Effector memory CD4-positive, alpha-beta T cell (primary cell): ENCODE results near the gene ARID3A.
"Not testable (repeated sequence)": the region's sequence is repeated elsewhere in the genome, so short reads cannot be mapped to it uniquely, and the experiment has no call there.

ENCODE experiments used
- DNase-seq, 3 donors: peaks; one replicate each; pipeline ENCODE4 v3.0.0-alpha.2; 2020
- H3K27ac ChIP-seq: 2 replicates; pipeline ENCODE4 v1.7.0; 2013; ENCODE audit warnings: mild to moderate bottlenecking, low read length, moderate library complexity; ENCODE audit not compliant: insufficient read depth, poor library complexity, severe bottlenecking
- H3K27me3 ChIP-seq: replicated peaks from 2 replicates; pipeline ENCODE4 v1.7.0; 2013; ENCODE audit warnings: mild to moderate bottlenecking, low read length; ENCODE audit not compliant: insufficient read depth, control insufficient read depth, poor library complexity, severe bottlenecking
- H3K36me3 ChIP-seq: 2 replicates; pipeline ENCODE4 v1.7.0; 2013; ENCODE audit warnings: mild to moderate bottlenecking, low read length, moderate library complexity; ENCODE audit not compliant: control insufficient read depth, insufficient read depth
- H3K4me1 ChIP-seq: 2 replicates; pipeline ENCODE4 v1.7.0; 2013; ENCODE audit warnings: low read length, mild to moderate bottlenecking; ENCODE audit not compliant: control insufficient read depth, insufficient read depth, poor library complexity, severe bottlenecking
- H3K4me3 ChIP-seq: 2 replicates; pipeline ENCODE4 v1.7.0; 2013; ENCODE audit warnings: low read length, low read depth, mild to moderate bottlenecking; ENCODE audit not compliant: insufficient read depth, poor library complexity, severe bottlenecking
- H3K9me3 ChIP-seq: 2 replicates; pipeline ENCODE4 v1.7.0; 2013; ENCODE audit warnings: mild to moderate bottlenecking, low read length, moderate library complexity; ENCODE audit not compliant: control insufficient read depth

ARID3A gene

DNA sequence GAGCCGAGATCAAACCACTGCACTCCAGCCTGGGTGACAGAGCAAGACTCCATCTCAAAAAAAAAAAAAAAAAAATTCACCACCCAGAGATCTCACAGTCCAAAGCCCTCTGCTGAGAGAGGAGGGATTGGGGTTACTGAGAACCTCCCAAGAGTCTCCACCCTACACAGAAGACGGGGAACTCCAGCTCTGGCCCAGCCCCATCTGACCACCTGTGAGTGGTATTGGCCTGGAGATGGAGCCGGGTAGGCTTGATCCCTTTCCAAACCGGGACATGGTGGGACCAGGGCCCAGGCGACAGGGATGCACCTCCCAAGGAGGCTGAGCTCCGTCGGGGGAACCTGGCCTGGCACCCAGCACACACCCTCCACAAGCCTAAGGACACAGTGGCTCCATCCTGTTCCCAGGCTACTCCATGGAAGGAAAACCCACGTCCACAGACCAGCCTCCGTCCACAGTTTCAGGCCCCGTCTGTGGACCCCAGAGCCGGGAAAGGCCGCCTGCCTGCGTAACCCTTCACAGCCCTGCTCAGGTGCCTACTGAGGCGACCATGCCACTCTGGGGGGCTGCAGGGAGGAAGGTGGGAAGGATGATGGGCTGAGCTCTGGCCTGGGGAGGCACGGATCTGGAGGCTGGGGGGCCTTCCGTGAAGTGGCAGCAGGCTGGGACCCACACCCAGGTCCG is 93.2 kb downstream of the ARID3A start:
- peak overlapping the region; percentile 48 for H3K27ac ChIP-seq
- peaks cover 41% of the 10 kb centered on the region for H3K4me1 ChIP-seq

DNA sequence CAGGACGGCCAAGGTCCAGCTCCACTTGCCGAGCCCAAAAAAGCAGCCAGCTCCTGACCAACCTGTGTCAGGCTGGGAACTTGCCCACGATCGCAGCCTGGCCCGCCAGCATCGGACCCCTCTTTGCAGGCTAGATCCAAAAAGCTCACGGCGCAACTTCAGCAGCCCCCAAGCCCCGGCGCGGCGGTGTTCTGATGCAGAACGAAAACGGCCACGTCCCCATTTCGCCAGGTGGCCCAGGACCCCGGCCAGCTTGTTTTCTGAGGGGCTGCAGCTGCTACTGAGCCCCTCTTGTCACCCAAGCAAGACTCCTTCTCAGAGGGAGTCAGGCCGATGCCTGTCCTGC is 93.8 kb downstream of the ARID3A start:
- Histone ChIP-seq H3K4me1 (peaks cover 41% of the 10 kb centered on the region), H3K9me3 (no peaks in the 10 kb centered on the region), H3K27ac (peak overlapping the region; percentile 95), H3K4me3 (peak overlapping the region; percentile 91), H3K36me3 (peaks cover 13% of the 10 kb centered on the region), H3K27me3 (no peaks in the 10 kb centered on the region)
- no peak for DNase-seq

More for the DNA sequence above, 93.2 kb downstream of the ARID3A start:
- peak overlapping the region; percentile 91 for H3K4me3 ChIP-seq
- H3K36me3 ChIP-seq, result peaks cover 16% of the 10 kb centered on the region
- H3K9me3 ChIP-seq, result no peaks in the 10 kb centered on the region
- no peak for DNase-seq
- H3K27me3 ChIP-seq, result no peaks in the 10 kb centered on the region

DNA sequence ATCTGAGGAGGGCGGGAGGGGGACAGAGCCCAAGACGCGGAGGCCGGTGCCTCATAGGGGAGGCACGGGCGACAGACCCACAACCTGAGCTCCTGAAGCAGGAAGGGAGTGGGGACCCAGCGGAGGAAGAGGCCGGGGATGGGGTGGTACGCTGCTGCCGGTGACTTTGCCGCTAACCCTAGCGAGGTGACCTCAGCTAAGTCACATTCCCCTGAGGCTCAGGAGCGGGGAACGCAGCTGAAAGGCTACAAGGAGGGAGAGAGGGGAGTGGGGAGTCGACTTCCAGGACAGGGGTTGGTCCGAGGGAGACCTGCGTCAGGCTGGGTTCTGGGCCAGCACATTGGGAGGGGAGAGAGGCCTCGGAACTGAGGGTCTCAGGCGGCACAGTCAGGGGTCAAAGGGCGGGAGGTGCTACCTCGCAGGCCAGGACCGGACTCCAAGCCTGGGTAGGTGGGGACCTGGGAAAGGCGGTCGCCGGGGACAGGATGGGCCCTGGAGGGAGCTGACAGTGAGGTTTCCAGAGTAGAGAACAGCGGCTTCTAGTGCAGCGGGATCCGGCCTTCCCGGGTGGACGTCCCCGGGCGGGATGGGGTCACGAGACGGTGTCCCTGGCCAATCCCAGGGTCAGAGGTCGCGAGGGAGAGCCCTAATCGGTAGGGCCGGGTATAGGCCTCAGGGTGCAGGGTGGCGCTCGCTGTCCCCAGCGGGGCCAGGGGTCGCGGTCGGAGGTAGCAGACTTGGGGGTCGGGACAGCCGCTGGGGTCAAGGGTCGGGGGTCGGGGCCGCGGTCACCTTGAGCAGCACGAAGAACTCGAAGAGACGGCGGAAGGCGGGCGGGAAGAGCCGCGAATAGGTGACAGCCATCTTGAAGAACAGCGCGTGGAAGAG is 94.4 kb downstream of the ARID3A start:
- Histone ChIP-seq H3K9me3 (no peaks in the 10 kb centered on the region), H3K27me3 (no peaks in the 10 kb centered on the region), H3K4me3 (peak overlapping the region; percentile 91), H3K27ac (peak overlapping the region; percentile 95), H3K36me3 (peaks cover 6% of the 10 kb centered on the region), H3K4me1 (peaks cover 37% of the 10 kb centered on the region)
- no peak for DNase-seq

DNA sequence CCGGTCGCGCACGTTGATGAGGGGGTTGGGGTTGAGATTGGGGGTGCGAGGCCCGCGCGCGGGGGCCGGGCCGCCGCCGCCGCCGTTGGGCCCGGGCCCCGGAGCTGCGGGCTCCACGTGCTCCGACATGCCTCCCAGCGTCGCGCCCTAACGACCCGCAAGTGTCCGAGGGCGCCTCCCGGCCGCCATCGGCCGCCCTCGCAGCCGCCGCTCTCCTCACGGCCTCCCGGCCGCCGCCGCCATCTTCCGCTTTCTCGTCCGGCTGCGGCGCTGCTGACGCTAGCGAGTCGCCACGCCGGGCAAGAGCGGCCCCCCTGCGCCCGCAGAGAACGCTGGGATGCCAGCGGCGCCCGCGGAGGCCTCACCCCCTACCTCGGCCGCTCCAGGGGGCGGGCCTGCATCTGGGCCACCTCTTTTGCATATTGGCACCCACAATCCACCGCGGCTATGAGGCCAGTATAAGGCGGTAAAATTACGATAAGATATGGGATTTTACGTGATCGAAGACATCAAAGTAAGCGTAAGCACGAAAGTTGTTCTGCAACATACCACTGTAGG is 95.1 kb downstream of the ARID3A start, which contains the start of gene TMEM259:
Gene TMEM259 (minus strand): TSS at position 256 of the 558 bp plus-strand sequence. CDS start 127 bp downstream, at position 129.
- Histone ChIP-seq H3K4me1 (peaks cover 32% of the 10 kb centered on the region), H3K27ac (peak within 1 kb of the TSS; percentile 95), H3K9me3 (no peaks in the 10 kb centered on the region), H3K36me3 (peaks cover 6% of the 10 kb centered on the region), H3K27me3 (no peaks in the 10 kb centered on the region), H3K4me3 (peak within 1 kb of the TSS; percentile 91)
- peak; percentile 95 to 97 (median 96) for DNase-seq

DNA sequence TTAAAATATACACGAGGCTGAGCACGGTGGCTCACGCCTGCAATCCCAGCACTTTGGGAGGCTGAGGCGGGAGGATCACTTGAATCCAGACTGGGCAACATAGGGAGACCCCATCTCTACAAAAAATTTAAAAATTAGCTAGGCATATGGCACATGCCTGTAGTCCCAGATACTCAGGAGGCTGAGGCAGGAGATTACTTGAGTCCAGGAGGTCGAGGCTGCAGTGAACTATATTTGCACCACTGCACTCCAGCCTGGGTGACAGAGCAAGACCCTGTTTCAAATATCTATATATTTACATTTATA is 98.0 kb downstream of the ARID3A start:
- not testable (repeated sequence) for H3K36me3 ChIP-seq, DNase-seq, H3K4me3 ChIP-seq, H3K27me3 ChIP-seq, H3K9me3 ChIP-seq, H3K27ac ChIP-seq
- H3K4me1 ChIP-seq, result peaks cover 22% of the 10 kb centered on the region

DNA sequence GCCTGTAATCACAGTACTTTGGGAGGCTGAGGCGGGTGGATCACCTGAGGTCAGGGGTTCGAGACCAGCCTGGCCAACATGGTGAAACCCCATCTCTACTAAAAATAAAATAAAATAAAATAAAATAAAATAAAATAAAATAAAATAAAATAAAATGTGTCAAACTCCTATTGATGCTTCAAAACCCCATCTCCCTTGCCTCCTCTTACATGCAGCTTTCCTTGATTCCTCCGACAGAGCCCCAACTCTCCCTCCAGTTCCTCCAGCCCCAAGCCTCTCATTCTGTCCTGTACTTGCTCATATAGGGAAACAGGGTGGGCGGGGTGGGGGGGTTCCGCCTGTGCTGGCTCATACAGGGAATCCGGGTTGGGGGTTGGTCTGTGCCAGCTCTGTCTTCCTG is 99.2 kb downstream of the ARID3A start:
- H3K27ac ChIP-seq, H3K9me3 ChIP-seq, H3K27me3 ChIP-seq, DNase-seq, H3K36me3 ChIP-seq, H3K4me3 ChIP-seq: not testable (repeated sequence)
- H3K4me1 ChIP-seq, result peaks cover 22% of the 10 kb centered on the region
